Measurements from ENCODE around the gene GOLGA6L4. TPM values are rescaled to one million over a fixed set of nuclear protein-coding genes. Genes with fewer than 3 reads are reported as not detected.
"Not testable (repeated sequence)": the region's sequence is repeated elsewhere in the genome, so short reads cannot be mapped to it uniquely, and the experiment has no call there.

GOLGA6L4 gene, protein sequence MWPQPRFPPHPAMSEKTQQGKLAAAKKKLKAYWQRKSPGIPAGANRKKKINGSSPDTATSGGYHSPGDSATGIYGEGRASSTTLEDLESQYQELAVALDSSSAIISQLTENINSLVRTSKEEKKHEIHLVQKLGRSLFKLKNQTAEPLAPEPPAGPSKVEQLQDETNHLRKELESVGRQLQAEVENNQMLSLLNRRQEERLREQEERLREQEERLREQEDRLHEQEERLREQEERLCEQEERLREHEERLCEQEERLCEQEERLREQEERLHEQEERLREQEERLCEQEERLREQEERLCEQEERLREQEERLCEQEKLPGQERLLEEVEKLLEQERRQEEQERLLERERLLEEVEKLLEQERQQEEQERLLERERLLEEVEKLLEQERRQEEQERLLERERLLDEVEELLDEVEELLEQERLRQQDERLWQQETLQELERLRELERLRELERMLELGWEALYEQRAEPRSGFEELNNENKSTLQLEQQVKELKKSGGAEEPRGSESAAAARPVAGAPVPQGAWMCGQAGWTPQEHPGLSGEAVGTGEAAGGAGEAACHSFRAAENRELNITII
- total RNA-seq = 1 to 10 TPM; 1.2 to 2.7 TPM

DNA sequence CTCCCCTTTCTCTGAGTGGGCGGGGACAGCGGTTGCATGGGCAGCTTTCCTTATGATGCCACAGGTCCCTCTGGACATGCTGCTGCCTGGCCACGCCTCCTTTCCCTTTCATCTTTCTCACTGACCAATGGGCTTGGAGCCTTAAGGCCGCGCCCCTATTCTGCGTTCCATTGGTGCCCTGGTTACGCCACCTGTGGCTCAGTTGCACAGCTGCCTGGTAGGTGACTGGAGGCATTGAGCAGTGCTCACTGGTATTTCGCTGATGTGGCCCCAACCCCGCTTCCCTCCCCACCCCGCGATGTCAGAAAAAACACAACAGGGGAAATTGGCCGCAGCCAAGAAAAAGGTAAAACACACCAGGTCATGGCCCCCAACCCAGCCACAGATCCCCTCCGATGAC lies at the start of gene GOLGA6L4:
Gene GOLGA6L4, plus strand, starts transcription at position 201 of the 400 bp plus-strand sequence. Its CDS starts 62 bp downstream, at position 263.
- DNase-seq (ENCODE audit: low spot score); H3K4me1 Mint-ChIP-seq (ENCODE audit: low read depth in 2 of 2); H3K27me3 Mint-ChIP-seq; H3K27ac Mint-ChIP-seq; H3K36me3 Mint-ChIP-seq; ATAC-seq; H3K4me3 Mint-ChIP-seq; H3K9me3 Mint-ChIP-seq: not testable (repeated sequence)

DNA sequence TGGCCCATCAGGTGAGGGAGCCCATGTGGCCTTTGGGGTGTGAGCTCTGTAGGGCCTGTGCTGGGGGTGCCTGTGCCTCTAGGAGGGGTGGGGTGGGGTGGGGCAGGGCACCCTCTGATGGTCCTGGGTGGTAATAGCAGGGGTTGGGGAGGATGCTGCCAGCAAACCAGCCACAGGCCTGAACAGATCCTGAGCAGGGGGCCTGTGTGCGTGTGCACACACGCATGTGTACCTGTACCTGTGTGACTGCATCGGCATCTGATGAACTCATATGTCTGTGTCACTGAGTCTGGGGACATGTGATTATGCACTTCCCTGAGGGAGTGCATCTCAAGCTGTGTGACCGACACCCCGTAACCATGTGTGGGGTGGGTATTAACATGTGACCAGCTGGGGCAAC lies 42.6 kb upstream of the GOLGA6L4 start:
- H3K4me3 Mint-ChIP-seq; H3K4me1 Mint-ChIP-seq (ENCODE audit: low read depth in 2 of 2); H3K36me3 Mint-ChIP-seq; H3K9me3 Mint-ChIP-seq; ATAC-seq; DNase-seq (ENCODE audit: low spot score); H3K27me3 Mint-ChIP-seq; H3K27ac Mint-ChIP-seq: not testable (repeated sequence)

DNA sequence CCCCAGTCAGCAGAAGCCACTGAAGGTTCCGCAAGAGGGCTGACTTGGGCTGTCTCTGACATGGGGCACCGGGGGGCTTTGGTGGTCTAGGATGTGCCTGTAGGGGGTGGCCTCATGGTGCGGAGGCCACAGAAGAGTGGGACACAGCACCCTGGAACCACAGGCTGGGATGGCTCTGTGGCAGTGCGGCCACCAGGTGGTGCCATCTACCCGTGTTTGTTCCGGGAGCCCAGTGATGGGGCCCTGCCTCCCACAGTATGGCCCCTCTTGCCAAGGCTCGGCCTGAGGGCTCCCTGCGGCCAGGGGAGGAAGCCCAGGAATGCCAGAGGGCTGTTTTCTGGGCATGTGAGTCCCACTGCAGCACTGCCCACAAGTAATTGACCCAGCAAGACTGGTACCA lies 40.0 kb upstream of the GOLGA6L4 start:
- not testable (repeated sequence) for H3K27me3 Mint-ChIP-seq; H3K27ac Mint-ChIP-seq; H3K4me1 Mint-ChIP-seq (ENCODE audit: low read depth in 2 of 2); H3K36me3 Mint-ChIP-seq; H3K9me3 Mint-ChIP-seq; H3K4me3 Mint-ChIP-seq; DNase-seq (ENCODE audit: low spot score)
- ATAC-seq = peak; percentile 83

DNA sequence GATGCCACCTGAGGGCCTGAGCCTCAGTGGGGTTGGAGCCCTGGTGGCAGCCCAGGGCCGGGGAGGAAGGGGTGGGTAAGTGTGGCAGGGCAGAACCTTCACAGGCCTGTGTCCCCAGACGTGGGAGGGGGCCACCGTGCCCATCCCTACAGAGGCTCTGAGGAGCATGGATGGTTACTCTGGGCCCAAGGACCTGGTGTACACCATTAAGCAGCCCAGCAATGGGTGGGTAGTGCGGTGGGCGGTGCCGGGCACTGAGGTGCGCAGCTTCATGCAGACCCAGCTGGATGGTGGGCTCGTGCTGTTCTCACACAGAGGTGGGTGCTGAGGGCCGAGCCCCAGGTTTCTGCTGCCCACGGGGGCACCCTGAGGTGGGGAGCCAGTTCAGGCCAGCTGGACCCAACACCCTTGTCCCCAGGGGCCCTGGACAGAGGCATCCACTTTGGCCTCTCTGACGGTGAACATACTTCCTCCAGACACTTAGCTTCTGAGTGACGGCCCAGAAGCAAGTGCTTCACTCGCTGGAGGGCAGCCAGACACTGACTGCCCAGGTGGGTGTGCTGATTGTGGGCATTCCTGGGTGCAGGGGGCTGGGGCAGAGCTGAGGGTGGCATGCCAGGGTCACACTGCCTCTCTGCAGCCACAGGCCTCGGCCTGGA lies 38.9 kb upstream of the GOLGA6L4 start:
- H3K36me3 Mint-ChIP-seq; H3K4me3 Mint-ChIP-seq; H3K9me3 Mint-ChIP-seq; H3K4me1 Mint-ChIP-seq (ENCODE audit: low read depth in 2 of 2); DNase-seq (ENCODE audit: low spot score); H3K27ac Mint-ChIP-seq; H3K27me3 Mint-ChIP-seq: not testable (repeated sequence)
- ATAC-seq = peak in 1 of 2 donors; percentile 17

DNA sequence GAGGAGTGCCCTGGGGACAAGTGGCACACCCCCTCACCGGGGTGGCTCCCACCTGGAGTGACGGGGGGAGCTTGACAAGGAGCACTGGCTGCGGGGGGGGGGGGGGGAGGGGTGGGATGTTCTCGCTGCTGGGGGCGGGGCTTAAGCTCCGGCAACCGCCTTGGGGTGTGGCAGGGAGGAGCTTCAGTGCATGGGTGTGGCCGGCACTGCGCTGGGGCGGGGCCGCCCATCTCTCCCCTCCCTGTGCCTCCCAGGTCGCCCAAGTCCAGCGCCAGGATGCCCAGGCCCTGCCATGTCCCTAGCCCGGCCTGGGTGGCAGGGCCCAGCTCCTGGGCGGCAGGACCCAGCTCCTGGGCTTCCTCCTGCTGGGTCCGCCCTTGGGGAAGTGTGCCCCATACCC lies 35.7 kb upstream of the GOLGA6L4 start:
- not testable (repeated sequence) for DNase-seq (ENCODE audit: low spot score); ATAC-seq; H3K27me3 Mint-ChIP-seq; H3K4me1 Mint-ChIP-seq (ENCODE audit: low read depth in 2 of 2); H3K9me3 Mint-ChIP-seq; H3K36me3 Mint-ChIP-seq; H3K4me3 Mint-ChIP-seq; H3K27ac Mint-ChIP-seq

DNA sequence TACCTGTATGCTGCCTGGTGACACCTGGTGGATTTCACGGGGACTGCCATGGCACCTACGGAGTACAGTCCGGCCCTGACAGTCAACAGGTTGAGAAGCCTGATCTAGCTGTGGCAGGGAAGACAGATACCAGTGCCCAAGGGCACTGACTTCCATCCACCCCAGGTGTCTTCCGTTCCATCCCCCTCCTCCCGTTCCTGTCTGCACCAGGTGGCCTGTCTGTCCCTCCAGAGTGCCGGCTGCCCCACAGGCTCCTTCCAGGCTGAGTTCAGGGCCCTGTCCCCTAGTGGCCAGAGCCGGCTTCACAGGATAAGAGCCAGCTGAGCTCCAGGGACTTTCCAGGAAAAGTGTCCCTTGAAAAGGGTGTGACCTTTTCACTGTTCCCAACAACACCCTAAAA lies 10.9 kb downstream of the GOLGA6L4 start:
- not testable (repeated sequence) for H3K4me3 Mint-ChIP-seq; H3K27ac Mint-ChIP-seq; H3K27me3 Mint-ChIP-seq; DNase-seq (ENCODE audit: low spot score); H3K9me3 Mint-ChIP-seq; H3K36me3 Mint-ChIP-seq; H3K4me1 Mint-ChIP-seq (ENCODE audit: low read depth in 2 of 2); ATAC-seq

Measured in natural killer cell treated with Interleukin-12 subunit alpha and Interleukin-12 subunit beta and Interleukin-15 and Interleukin-18, amount 100 ng/mL, for 72 hours (primary cell).